Endometrial microvascular endothelial cells (primary cell): ENCODE results near the gene SPDYE5. TPM values are rescaled to one million over a fixed set of nuclear protein-coding genes. Genes with fewer than 3 reads are reported as not detected.
"Not testable (repeated sequence)": the region's sequence is repeated elsewhere in the genome, so short reads cannot be mapped to it uniquely, and the experiment has no call there.

Source experiments
- in situ Hi-C: cut with HindIII; loops from 2 replicates; pipeline ENCODE4 v1.10.0; 2017; ENCODE audit warnings: low sequenced_read_pairs, low pct_unique_long_range_greater_than_20kb; ENCODE audit errors: inconsistent ontology term
- total RNA-seq: library from RNA; depleted of rRNA; stranded (reverse); fragments of >200 nt; gene quantifications from one replicate; pipeline ENCODE4 v1.2.3, GENCODE V29; 2015; ENCODE audit errors: inconsistent ontology term

SPDYE5 gene
- not detected for total RNA-seq

- in situ Hi-C loops: not testable (repeated sequence)
Observed at GRCh38 chr7:75492020-75492419, at the start of gene SPDYE5. Gene SPDYE5, plus strand, starts transcription at chr7:75492320. Its CDS starts 1,728 bp downstream, at chr7:75494048.

- in situ Hi-C loops: not testable (repeated sequence)
Observed at GRCh38 chr7:75442465-75443111, 49.5 kb upstream of the SPDYE5 start.

DNA sequence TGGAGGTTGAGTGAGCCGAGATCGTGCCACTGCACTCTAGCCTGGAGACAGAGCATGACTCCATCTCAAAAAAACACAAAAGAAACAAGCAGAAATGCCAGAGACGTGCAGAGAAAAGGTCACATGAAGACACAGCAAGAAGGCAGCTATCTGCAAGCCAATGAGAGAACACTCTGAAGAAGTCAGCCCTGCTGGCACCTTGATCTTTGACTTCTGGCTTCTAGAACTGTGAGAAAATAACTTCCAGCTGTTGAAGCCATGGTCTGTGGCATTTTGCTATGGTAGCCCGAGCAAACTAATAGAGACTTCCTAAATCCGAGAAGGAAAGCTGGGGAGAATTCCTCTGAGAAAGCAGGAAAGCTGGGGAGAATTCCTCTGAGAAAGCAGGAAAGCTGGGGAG, 42.2 kb upstream of the SPDYE5 start:
- in situ Hi-C loops: not testable (repeated sequence)

DNA sequence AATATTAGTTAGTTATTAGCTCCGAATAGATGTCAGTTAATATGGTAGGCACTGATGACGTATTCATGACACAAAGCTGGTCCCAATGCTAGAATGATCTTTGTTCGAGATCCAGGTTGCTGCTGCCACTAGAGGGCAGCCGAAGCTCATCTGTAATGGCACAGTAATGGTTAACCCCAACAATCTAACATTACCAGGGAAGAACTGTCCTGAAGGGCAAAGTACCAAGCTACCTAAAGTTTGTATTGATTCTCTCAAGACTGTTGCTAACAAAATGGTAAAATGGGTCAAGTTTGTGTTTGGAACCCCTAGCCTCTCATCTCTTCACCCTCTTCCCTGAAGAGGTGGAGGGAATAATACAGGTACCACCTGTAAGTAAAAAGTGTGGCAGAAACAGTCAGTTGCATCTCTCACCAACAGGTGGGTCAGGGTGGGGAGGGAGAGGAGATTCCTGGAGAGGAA, 39.6 kb upstream of the SPDYE5 start:
- in situ Hi-C loops: not testable (repeated sequence)

DNA sequence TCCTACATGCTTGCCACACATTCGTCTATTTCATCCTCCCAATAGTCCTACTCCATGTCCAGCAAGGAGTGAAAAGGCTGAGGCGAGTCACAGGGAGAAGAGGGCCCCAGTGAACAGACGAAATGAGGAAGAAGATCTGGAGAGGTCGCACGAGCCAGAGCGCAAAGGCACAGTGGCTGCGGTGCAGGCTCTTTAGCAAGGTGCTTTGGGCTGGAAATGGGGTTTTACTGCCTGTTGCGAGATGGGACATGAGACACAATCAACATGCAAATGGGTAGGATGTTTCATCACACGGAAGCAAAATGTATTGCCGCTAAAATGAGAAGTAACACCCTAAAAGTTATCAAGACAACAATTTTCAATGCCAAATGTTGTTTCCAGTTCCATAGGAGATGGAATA, 35.7 kb upstream of the SPDYE5 start:
- in situ Hi-C loops: not testable (repeated sequence)

DNA sequence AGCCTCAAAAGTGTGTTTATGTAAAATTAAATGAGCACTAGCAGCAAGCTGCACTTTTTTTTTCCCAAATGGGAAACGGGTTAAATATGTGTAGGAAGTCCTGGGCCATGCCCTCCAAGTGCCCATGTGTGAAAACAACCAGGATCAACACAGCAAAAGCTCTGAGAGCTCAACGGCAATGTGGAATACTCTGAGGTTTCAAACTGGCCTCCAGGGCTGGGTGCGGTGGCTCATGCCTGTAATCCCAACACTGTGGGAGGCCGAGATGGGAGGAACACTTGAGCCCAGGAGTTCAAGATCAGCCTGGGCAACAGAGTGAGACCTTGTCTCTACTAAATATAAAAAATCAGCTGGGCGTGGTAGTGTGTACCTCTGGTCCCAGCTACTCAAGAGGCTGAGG, 34.1 kb upstream of the SPDYE5 start:
- in situ Hi-C loops: not testable (repeated sequence)

GRCh38 chr7:75460541-75460940, 31.6 kb upstream of the SPDYE5 start:
- in situ Hi-C loops: not testable (repeated sequence)

DNA sequence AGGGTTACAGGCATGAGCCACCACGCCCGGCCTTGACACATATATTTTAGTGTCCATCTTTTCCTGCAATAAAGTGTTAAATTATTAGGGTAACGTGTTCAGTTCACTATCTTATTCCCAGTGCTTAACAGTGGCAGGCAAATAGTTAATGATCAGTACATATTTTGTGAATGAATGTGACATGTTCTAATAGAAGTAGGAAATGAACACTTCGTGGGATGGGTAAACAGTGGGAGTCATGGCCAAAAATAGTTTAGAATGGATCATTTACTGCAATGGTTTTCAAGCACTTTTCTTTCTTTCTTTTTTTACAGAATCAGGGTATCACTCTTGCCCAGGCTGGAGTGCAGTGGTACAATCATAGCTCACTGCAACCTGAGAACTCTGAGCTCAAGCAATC, 22.0 kb upstream of the SPDYE5 start:
- in situ Hi-C loops: not testable (repeated sequence)

GRCh38 chr7:75477457-75477856, 14.7 kb upstream of the SPDYE5 start:
- in situ Hi-C loops: not testable (repeated sequence)

DNA sequence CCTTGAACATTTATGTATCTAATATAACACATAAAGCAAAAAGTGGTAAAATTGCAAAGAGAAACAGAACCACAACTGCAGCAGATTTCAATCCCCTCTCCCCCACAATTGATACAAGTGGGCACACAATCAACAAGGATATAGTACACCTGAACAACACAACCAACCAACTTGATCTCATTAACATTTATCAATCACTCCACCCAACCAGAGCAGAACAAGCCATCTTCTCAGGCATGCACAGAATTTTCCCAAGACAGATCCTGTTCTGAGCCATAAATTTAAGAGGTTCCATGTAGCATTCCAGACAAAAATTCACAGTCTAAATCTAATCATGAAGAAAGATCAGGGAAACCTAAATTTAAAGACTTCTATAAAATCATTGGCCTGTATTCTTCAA, 11.8 kb upstream of the SPDYE5 start:
- in situ Hi-C loops: not testable (repeated sequence)

- in situ Hi-C loops: not testable (repeated sequence)
Observed at GRCh38 chr7:75485355-75485978, 6.7 kb upstream of the SPDYE5 start.

DNA sequence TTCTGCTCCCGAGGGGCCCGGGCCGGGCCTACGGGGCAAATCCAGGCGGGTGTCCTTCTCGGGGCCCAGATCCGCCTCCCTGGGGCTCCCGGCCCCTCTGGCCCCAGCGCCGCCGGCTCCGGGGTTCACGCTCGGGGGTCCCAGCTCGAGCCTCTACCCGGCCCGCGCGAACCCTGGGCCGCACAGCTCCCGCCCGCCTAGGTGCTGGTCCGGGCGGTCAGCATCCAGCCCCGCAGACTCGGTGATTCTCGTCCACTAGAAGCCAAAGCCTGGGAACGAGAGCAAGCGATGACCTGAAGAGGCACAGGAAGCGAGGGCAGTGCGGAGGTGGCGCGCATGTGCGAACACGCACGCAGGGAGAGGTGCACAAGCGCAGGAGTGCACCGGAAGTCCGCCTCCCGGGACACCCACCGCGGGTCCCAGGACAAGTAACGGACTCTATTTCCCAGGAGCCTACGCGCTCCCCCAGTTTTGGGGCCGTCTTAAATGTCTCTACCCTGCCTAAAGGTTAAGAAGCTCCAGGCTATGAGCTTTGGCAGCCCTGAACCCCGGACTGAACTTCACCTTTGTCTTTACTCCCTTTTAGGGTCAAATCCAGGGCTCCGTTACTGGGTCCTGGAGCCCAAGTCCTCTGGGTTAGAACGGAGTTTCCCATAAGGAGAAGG, 6.0 kb upstream of the SPDYE5 start, which contains the start of gene POM121C:
Gene POM121C, minus strand, starts transcription at position 321 of the 665 bp plus-strand sequence. CDS start 44,803 bp downstream, outside the sequence.
- in situ Hi-C loops: not testable (repeated sequence)

GRCh38 chr7:75509033-75509432, 16.9 kb downstream of the SPDYE5 start:
- in situ Hi-C loops: not testable (repeated sequence)

- in situ Hi-C loops: not testable (repeated sequence)
Observed at GRCh38 chr7:75518842-75519241, 26.7 kb downstream of the SPDYE5 start.

GRCh38 chr7:75521727-75522126, 29.6 kb downstream of the SPDYE5 start:
- in situ Hi-C loops: not testable (repeated sequence)

GRCh38 chr7:75527224-75527722, 35.2 kb downstream of the SPDYE5 start:
- in situ Hi-C loops: not testable (repeated sequence)

DNA sequence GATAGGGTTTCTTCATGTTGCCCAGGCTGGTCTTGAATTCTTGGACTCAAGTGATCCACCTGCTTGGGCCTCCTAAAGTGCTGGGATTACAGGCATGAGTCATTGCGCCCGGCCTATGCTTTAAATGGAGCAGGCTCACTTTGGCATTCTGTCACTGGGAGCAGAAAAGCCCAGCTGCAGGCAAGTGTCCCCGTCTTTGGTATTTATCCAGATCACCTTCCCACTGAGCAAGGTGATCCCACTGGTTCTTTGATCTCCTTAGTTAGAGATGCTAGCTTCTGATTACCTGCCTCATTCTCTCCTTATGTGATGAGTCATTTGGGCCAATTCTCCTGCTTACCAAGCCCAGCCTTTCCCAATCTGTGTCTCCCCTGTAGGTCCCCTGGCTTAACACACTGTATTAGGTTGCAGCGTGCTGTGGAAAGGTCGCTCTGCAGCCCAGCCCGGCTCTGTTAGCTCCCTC, 39.3 kb downstream of the SPDYE5 start:
- in situ Hi-C loops: no loop called here

- in situ Hi-C loops: no loop called here
Observed at GRCh38 chr7:75532639-75533038, 40.5 kb downstream of the SPDYE5 start.

- in situ Hi-C loops: no loop called here
Observed at GRCh38 chr7:75533926-75534325, 41.8 kb downstream of the SPDYE5 start.
